HFFc6 (cell line): ENCODE measurements around the gene ASB11. TPM values are rescaled to one million over a fixed set of nuclear protein-coding genes. Genes with fewer than 3 reads are reported as not detected.

Experiments
- DNase-seq: peaks from one replicate; pipeline ENCODE4 v3.0.0-alpha.2; 2018
- H3K27ac Mint-ChIP-seq: 2 replicates; pipeline ENCODE4 v1.8.0; 2020; ENCODE audit warnings: mild to moderate bottlenecking, mixed read lengths
- H3K27me3 Mint-ChIP-seq: 2 replicates; pipeline ENCODE4 v1.8.0; 2021; ENCODE audit warnings: mild to moderate bottlenecking, moderate library complexity, mixed read lengths; ENCODE audit not compliant: insufficient read depth
- H3K36me3 Mint-ChIP-seq: 2 replicates; pipeline ENCODE4 v1.8.0; 2021; ENCODE audit warnings: low read depth, mixed read lengths
- H3K4me1 Mint-ChIP-seq: 2 replicates; pipeline ENCODE4 v1.8.0; 2020; ENCODE audit warnings: low read depth, mixed read lengths
- H3K4me3 Mint-ChIP-seq: 2 replicates; pipeline ENCODE4 v1.8.0; 2020; ENCODE audit warnings: mild to moderate bottlenecking, moderate library complexity, mixed read lengths
- H3K9me3 Mint-ChIP-seq: 2 replicates; pipeline ENCODE4 v1.8.0; 2020; ENCODE audit warnings: mild to moderate bottlenecking, mixed read lengths
- CTCF ChIP-seq: fragments of 200-600 bp; sonication (generic); IDR thresholded peaks from 2 replicates; pipeline ENCODE4 v1.5.0; 2021; ENCODE audit warnings: antibody characterized with exemption, mild to moderate bottlenecking
- total RNA-seq, 6 experiments: library from RNA; stranded (reverse); fragmentation: NEBNext Ultra II Directional; extraction: Animal tissue kit (Norgen Biotek cat#: 25700); gene quantifications; 2 replicates in 1 of 6; 3 replicates in 5 of 6; pipeline ENCODE4 v1.2.3, GENCODE V29; 2021

The ASB11 gene
- total RNA-seq, 6 experiments from 2014 or later = not detected

DNA sequence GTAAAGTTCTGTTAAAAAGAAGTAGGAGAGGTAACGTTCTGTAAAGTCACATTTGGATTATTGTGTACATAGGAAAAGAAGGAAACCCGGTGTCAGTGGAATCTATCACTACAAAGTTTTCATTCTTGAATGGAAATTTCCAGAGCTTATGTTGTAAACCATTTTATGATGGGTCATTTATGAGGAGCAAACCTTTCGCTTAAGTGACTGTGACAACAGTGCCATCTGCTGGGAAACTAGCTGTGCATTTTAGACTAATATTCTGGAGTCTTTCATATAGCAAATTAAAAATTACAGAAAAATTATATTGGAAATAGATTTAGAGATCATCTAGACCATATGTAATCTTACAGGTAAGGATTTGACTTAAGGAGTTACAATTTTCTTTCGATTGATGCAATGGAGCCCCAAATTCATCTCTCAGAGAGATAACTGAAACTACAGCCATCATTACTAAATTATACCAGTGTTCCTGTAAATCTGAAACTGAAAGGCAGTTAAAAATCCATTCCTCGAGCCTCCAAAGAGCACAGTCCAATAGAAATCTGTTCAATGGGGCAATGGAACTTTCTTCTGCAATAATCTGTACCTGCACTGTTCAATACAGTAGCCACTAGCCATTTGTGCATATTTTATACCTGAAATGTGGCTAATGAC lies 72.4 kb downstream of the ASB11 start:
- Mint-ChIP-seq H3K27ac (no peak overlapping the region), H3K4me1 (no peaks in the 10 kb centered on the region)
- TF ChIP-seq CTCF = peak; percentile 75

GRCh38 chrX:15241301-15241700 lies 74.1 kb downstream of the ASB11 start:
- peaks cover 7% of the 10 kb centered on the region for H3K27me3 Mint-ChIP-seq
- H3K4me1 Mint-ChIP-seq = no peaks in the 10 kb centered on the region
- no peak overlapping the region for H3K4me3 Mint-ChIP-seq
- TF ChIP-seq CTCF = no peak
- DNase-seq = no peak
- H3K36me3 Mint-ChIP-seq = no peaks in the 10 kb centered on the region
- no peaks in the 10 kb centered on the region for H3K9me3 Mint-ChIP-seq
- H3K27ac Mint-ChIP-seq = no peak overlapping the region

More for the DNA sequence above, 72.4 kb downstream of the ASB11 start:
- DNase-seq = peak; percentile 33
- Mint-ChIP-seq H3K4me3 (no peak overlapping the region), H3K36me3 (no peaks in the 10 kb centered on the region), H3K27me3 (peaks cover 4% of the 10 kb centered on the region; the same call in 1 of the 2 replicates), H3K9me3 (no peaks in the 10 kb centered on the region)

- no peak for DNase-seq
- Mint-ChIP-seq H3K27me3 (peaks cover 3% of the 10 kb centered on the region), H3K4me3 (no peak overlapping the region), H3K36me3 (no peaks in the 10 kb centered on the region), H3K9me3 (no peaks in the 10 kb centered on the region), H3K4me1 (no peaks in the 10 kb centered on the region), H3K27ac (no peak overlapping the region)
- no peak for TF ChIP-seq CTCF
These were observed 75.0 kb downstream of the ASB11 start for GRCh38 chrX:15240414-15240813.

DNA sequence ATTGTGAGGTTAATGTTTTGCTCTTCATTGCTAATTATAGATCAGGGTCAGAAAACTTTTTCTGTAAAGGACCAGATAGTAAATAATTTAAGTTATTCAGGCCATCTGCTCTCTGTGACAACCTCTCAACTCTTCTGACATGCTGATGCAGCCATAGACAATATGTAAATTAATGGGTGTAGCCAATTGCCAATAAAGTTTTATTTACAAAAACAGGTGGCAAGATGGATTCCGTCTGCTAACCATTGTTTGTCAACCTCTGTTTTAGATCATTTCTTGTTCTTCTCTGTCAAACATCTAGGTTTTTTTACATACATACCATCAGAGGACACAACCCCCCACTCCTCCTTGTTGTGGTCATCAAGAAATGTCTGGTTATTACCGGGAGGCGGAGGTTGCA lies 79.3 kb downstream of the ASB11 start:
- Mint-ChIP-seq H3K4me3 (no peak overlapping the region), H3K27ac (no peak overlapping the region), H3K27me3 (peaks cover 3% of the 10 kb centered on the region), H3K36me3 (no peaks in the 10 kb centered on the region), H3K9me3 (no peaks in the 10 kb centered on the region), H3K4me1 (no peaks in the 10 kb centered on the region; the same call in 1 of the 2 replicates)
- no peak for DNase-seq
- no peak for TF ChIP-seq CTCF

DNA sequence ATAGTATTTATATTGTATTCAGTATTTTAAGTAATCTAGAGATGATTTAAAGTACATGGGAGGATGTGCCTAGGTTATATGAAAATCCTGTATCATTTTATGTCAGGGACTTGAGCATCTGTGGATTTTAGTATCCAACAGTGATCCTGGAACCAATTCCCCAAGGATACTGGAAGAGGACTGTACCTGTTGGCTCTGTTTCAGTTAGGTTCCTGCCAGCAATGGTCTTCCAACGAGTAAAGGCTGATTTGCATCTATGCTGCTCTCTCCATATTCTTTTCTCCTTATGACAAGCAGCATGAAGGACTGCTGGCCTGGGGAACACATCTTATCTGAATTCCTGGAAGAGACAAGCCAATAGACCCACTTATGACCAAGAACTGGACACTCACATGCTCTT lies 80.4 kb downstream of the ASB11 start:
- no peak for DNase-seq
- no peak overlapping the region for H3K4me3 Mint-ChIP-seq
- no peaks in the 10 kb centered on the region for H3K9me3 Mint-ChIP-seq
- H3K27ac Mint-ChIP-seq = no peak overlapping the region
- no peak for TF ChIP-seq CTCF
- H3K4me1 Mint-ChIP-seq = no peaks in the 10 kb centered on the region; the same call in 1 of the 2 replicates
- peaks cover 3% of the 10 kb centered on the region for H3K27me3 Mint-ChIP-seq
- H3K36me3 Mint-ChIP-seq = no peaks in the 10 kb centered on the region
